HepG2 (cell line): ENCODE data around the gene GRID1. TPM values are rescaled to one million over a fixed set of nuclear protein-coding genes. Genes with fewer than 3 reads are reported as not detected.

Source experiments
- ATAC-seq: fragments of 200-7000 bp; cut with Tn5 transposase; 3 replicates; pipeline ENCODE4 v1.9.1; 2020; ENCODE audit warnings: mild to moderate bottlenecking, moderate library complexity
- BruUV-seq: library from RNA; stranded (reverse); fragments of 400-500 nt; replicated peaks from 2 replicates; lab custom pipeline; 2021; lab: Mats Ljungman, UMichigan
- CTCF ChIA-PET: fragments of 300-600 bp; formaldehyde crosslinking; extraction: SDS; loops from one replicate; lab custom pipeline; 2021; ENCODE audit warnings: low total read pairs, inconsistent platforms, low intra/inter-chr PET ratio; lab: Yijun Ruan, JAX
- POLR2A ChIA-PET: fragments of 350-600 bp; sonication (Branson Sonifier 250); formaldehyde crosslinking; loops from one replicate; lab custom pipeline; 2020; ENCODE audit warnings: antibody characterized with exemption, inconsistent platforms; lab: Yijun Ruan, JAX
- DNase-seq: peaks from one replicate; pipeline ENCODE4 v3.0.0-alpha.2; 2015; ENCODE audit warnings: low spot score
- FAIRE-seq: peaks from 3 replicates; lab custom pipeline; 2011; peaks lifted over from hg19 to GRCh38; lab: Jason Lieb, UNC
- H2AFZ ChIP-seq: one replicate; pipeline ENCODE4 v1.6.1; 2011; ENCODE audit warnings: low read length, inconsistent platforms
- H3K27ac ChIP-seq: fragments of 300-600 bp; 3 replicates; pipeline ENCODE4 v1.8.0; 2011; ENCODE audit warnings: mixed run types, mild to moderate bottlenecking, mixed read lengths, low read length, inconsistent platforms; ENCODE audit not compliant: insufficient read depth; ENCODE audit errors: extremely low read length
- H3K27me3 ChIP-seq, 2 experiments: fragments of 200-600 bp in 1 of 2; 2 replicates in 1 of 2; 3 replicates in 1 of 2; pipeline versions ENCODE4 v1.6.0 to v1.8.0; 2011; ENCODE audit warnings: low read length in 2 of 2, mild to moderate bottlenecking in 2 of 2, moderate library complexity in 2 of 2, inconsistent platforms in 1 of 2; ENCODE audit not compliant: insufficient read depth in 2 of 2, control insufficient read depth in 1 of 2
- H3K36me3 ChIP-seq, 2 experiments: fragments of 200-600 bp in 1 of 2; replicated peaks in 1 of 2; 2 replicates in 1 of 2; 3 replicates in 1 of 2; pipeline versions ENCODE4 v1.5.1 to v1.8.0; 2011; ENCODE audit warnings: low read length in 2 of 2, inconsistent platforms in 1 of 2; ENCODE audit not compliant: insufficient read depth in 2 of 2, control insufficient read depth in 1 of 2
- H3K4me1 ChIP-seq: 2 replicates; pipeline ENCODE4 v1.5.1; 2012; ENCODE audit warnings: low read length, inconsistent platforms; ENCODE audit not compliant: insufficient read depth
- H3K4me2 ChIP-seq: 2 replicates; pipeline ENCODE4 v1.6.0; 2011; ENCODE audit warnings: low read depth, low read length, inconsistent platforms
- H3K4me3 ChIP-seq, 3 experiments: fragments of 200-600 bp in 1 of 3; sonication (generic), shearing (Covaris generic) in 1 of 3; replicated peaks in 1 of 3; 2 replicates each; pipeline ENCODE4 v1.5.1; 2011 to 2016; ENCODE audit warnings: low read length in 3 of 3, inconsistent platforms in 2 of 3, low read depth in 2 of 3, mild to moderate bottlenecking in 2 of 3, control low read depth in 1 of 3, mixed read lengths in 1 of 3; ENCODE audit not compliant: insufficient read depth in 1 of 3
- H3K79me2 ChIP-seq: one replicate; pipeline ENCODE4 v1.6.1; 2011; ENCODE audit warnings: low read length, inconsistent platforms; ENCODE audit not compliant: insufficient read depth
- H3K9ac ChIP-seq: 2 replicates; pipeline ENCODE4 v1.6.0; 2011; ENCODE audit warnings: mild to moderate bottlenecking, low read depth, low read length, inconsistent platforms; ENCODE audit not compliant: insufficient read depth
- H3K9me3 ChIP-seq: 2 replicates; pipeline ENCODE4 v1.5.1; 2012; ENCODE audit warnings: mild to moderate bottlenecking, low read length
- H4K20me1 ChIP-seq: 2 replicates; pipeline ENCODE4 v1.6.0; 2011; ENCODE audit warnings: inconsistent platforms, mild to moderate bottlenecking, low read length, moderate library complexity; ENCODE audit not compliant: insufficient read depth
- ELF1 ChIP-seq: sonication (generic); formaldehyde crosslinking; IDR thresholded peaks from 2 replicates; pipeline ENCODE4 v1.4.0; 2020; ENCODE audit warnings: missing genetic modification reagents
- EZH2 ChIP-seq: conservative IDR thresholded peaks from 2 replicates; pipeline ENCODE4 v1.6.1; 2012; ENCODE audit warnings: mild to moderate bottlenecking, low read depth, low read length, moderate library complexity
- GTF2F1 ChIP-seq: fragments of 150-350 bp; IDR thresholded peaks from 2 replicates; pipeline ENCODE4 v1.6.1; 2014; ENCODE audit warnings: low read length
- HNF4G ChIP-seq, 2 experiments: sonication (generic) in 1 of 2; formaldehyde crosslinking in 1 of 2; IDR thresholded peaks; 2 replicates each; pipeline versions ENCODE4 v1.4.0 to v1.6.1; 2011 to 2020; ENCODE audit warnings: borderline replicate concordance in 2 of 2, low read depth in 2 of 2, mild to moderate bottlenecking in 2 of 2, low read length in 1 of 2, missing genetic modification reagents in 1 of 2, moderate library complexity in 1 of 2
- ISL2 ChIP-seq: sonication (generic); formaldehyde crosslinking; IDR thresholded peaks from 2 replicates; pipeline ENCODE4 v1.5.0; 2020; ENCODE audit warnings: missing genetic modification reagents
- TAF1 ChIP-seq: sonication (generic); formaldehyde crosslinking; IDR thresholded peaks from 2 replicates; pipeline ENCODE4 v1.4.0; 2020; ENCODE audit warnings: missing genetic modification reagents
- TCF7 ChIP-seq: sonication (generic); IDR thresholded peaks from 2 replicates; pipeline ENCODE4 v1.6.1; 2016; ENCODE audit warnings: antibody characterized with exemption, low read depth
- ZFP36 ChIP-seq: fragments of 150-350 bp; IDR thresholded peaks from 2 replicates; pipeline ENCODE4 v1.6.1; 2018; ENCODE audit warnings: borderline replicate concordance, low read length, low read depth; ENCODE audit not compliant: partially characterized antibody
- ZGPAT ChIP-seq: IDR thresholded peaks from 2 replicates; pipeline ENCODE4 v1.6.1; 2016; ENCODE audit warnings: mild to moderate bottlenecking
- ZKSCAN5 ChIP-seq: sonication (generic); formaldehyde crosslinking; IDR thresholded peaks from 2 replicates; pipeline ENCODE4 v1.5.1; 2020; ENCODE audit warnings: mild to moderate bottlenecking, missing genetic modification reagents
- ZNF124 ChIP-seq: sonication (generic); formaldehyde crosslinking; IDR thresholded peaks from 2 replicates; pipeline ENCODE4 v1.4.0; 2020; ENCODE audit warnings: missing genetic modification reagents
- ZNF318 ChIP-seq: sonication (generic); formaldehyde crosslinking; IDR thresholded peaks from 2 replicates; pipeline ENCODE4 v1.4.0; 2020; ENCODE audit warnings: mild to moderate bottlenecking, missing genetic modification reagents
- ZNF720 ChIP-seq: sonication (generic); formaldehyde crosslinking; IDR thresholded peaks from 2 replicates; pipeline ENCODE4 v1.4.0; 2020; ENCODE audit warnings: missing genetic modification reagents
- ZSCAN21 ChIP-seq: sonication (generic); formaldehyde crosslinking; IDR thresholded peaks from 2 replicates; pipeline ENCODE4 v1.8.0; 2022; ENCODE audit warnings: mild to moderate bottlenecking, missing genetic modification reagents, moderate library complexity, borderline replicate concordance
- WGBS: methylation state at CpG from one replicate; pipeline ENCODE4 v1.1.6; 2017; ENCODE audit warnings: low lambda C conversion rate; 5-methylcytosine and 5-hydroxymethylcytosine counted together
- in situ Hi-C: cut with HindIII; loops from 2 replicates; pipeline ENCODE4 v1.10.0; 2017; ENCODE audit warnings: low pct_unique_long_range_greater_than_20kb; ENCODE audit not compliant: extremely low pct_ligation_motif_present
- intact Hi-C: fragments of 100-400 bp; cut with micrococcal nuclease; formaldehyde crosslinking; loops from one replicate; pipeline ENCODE4 v1.10.0; 2022; ENCODE audit not compliant: unreplicated experiment
- polyA plus RNA-seq, 8 experiments: library from polyadenylated mRNA; depleted of rRNA in 3 of 8; stranded (reverse) in 7 of 8; unstranded in 1 of 8; fragments of >200 nt; fragmentation: Illumina TruSeq in 4 of 8; extraction: Trizol in 4 of 8; gene quantifications; 2 replicates each; pipeline versions ENCODE4 v1.2.1 to v1.2.3, GENCODE V29; 2011 to 2016; ENCODE audit warnings: low read depth in 4 of 8, missing spikeins in 1 of 8, mixed read lengths in 1 of 8; ENCODE audit not compliant: insufficient read depth in 1 of 8
- total RNA-seq, 5 experiments: library from RNA; depleted of rRNA; stranded (reverse); fragments of >200 nt; fragmentation: Illumina TruSeq; extraction: Trizol; gene quantifications; 2 replicates each; pipeline ENCODE4 v1.2.3, GENCODE V29; 2016; ENCODE audit warnings: low read depth in 1 of 5

The GRID1 gene
- total and polyA plus RNA-seq, 2 of the 13 experiments (the other 11 are each of a cell fraction or from before 2014, with no cell fraction given): 0.05 TPM; not detected in 1

- 0% methylated on average over 5 of the region's 6 CpGs for WGBS
- in situ Hi-C loops: no loop called here
- no peak for TF ChIP-seq ZFP36
- no peak for TF ChIP-seq ZNF124
- no peak for TF ChIP-seq ZNF318 (CRISPR knock-in tag)
- TF ChIP-seq HNF4G (IDR thresholded peaks at IDR 0.05; ENCODE audit: borderline replicate concordance, low read depth, low read length): no peak
- TF ChIP-seq HNF4G (CRISPR knock-in tag; IDR thresholded peaks at IDR 0.05; ENCODE audit: borderline replicate concordance, low read depth): no peak
- TF ChIP-seq ELF1: no peak
- TF ChIP-seq ZNF720: no peak
- TF ChIP-seq ZSCAN21: no peak
- TF ChIP-seq ZGPAT (CRISPR knock-in tag): no peak
- no peak for TF ChIP-seq ZKSCAN5
- no peak for TF ChIP-seq GTF2F1
- no peak for TF ChIP-seq ISL2 (CRISPR knock-in tag)
- no peak for TF ChIP-seq TCF7
- TF ChIP-seq TAF1 (CRISPR knock-in tag): no peak
- TF ChIP-seq EZH2: no peak
Measured at GRCh38 chr10:86229811-86230556, 136.6 kb downstream of the GRID1 start.

More at GRCh38 chr10:86229811-86230556, 136.6 kb downstream of the GRID1 start:
- no peaks in the 10 kb centered on the region for H3K36me3 ChIP-seq
- POLR2A ChIA-PET: no interaction called here
- ATAC-seq: no peak; the same call in 2 of the 3 replicates
- CTCF ChIA-PET: no interaction called here
- no peak overlapping the region for H3K4me2 ChIP-seq
- H3K27ac ChIP-seq: no peak overlapping the region
- H2AFZ ChIP-seq: no peak overlapping the region
- peaks cover 5 to 15% of the 10 kb centered on the region in 2 experiments for H3K27me3 ChIP-seq
- intact Hi-C loops: no loop called here
- no peak for DNase-seq
- H3K4me1 ChIP-seq: no peaks in the 10 kb centered on the region
- no TSS peak for BruUV-seq
- H3K79me2 ChIP-seq: no peaks in the 10 kb centered on the region
- no peaks in the 10 kb centered on the region for H4K20me1 ChIP-seq
- FAIRE-seq: no peak
- H3K9ac ChIP-seq: no peak overlapping the region
- H3K4me3 ChIP-seq: no peak overlapping the region
- H3K9me3 ChIP-seq: no peaks in the 10 kb centered on the region
